GM12872 (cell line): ENCODE measurements around the gene XRN1.

Source experiments
- CTCF ChIP-seq: IDR thresholded peaks from 3 replicates; pipeline ENCODE4 v1.5.1; 2011; ENCODE audit warnings: low read depth, mild to moderate bottlenecking, low read length, moderate library complexity; ENCODE audit not compliant: insufficient read depth

The XRN1 gene

GRCh38 chr3:142276781-142277180 is 171.1 kb downstream of the XRN1 start:
- no peak for TF ChIP-seq CTCF

DNA sequence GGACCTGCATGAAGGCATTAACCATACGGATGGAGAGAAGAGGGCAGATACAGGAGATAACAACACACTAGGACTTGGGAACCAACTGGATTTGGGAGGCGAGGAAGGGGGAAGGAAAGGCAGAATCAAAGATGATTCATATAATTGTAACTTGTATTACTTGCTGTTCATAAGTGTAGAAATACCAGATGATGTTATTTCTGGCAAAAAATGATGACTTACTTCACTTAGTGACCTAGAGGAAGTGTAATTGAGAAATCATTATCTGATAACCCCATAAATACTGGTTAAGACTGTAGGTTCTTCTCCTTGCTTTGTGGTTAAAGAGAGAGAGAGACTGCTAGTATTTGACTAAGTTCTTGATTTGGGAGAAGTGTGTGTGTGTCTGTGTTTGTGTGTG is 172.0 kb downstream of the XRN1 start:
- no peak for TF ChIP-seq CTCF

DNA sequence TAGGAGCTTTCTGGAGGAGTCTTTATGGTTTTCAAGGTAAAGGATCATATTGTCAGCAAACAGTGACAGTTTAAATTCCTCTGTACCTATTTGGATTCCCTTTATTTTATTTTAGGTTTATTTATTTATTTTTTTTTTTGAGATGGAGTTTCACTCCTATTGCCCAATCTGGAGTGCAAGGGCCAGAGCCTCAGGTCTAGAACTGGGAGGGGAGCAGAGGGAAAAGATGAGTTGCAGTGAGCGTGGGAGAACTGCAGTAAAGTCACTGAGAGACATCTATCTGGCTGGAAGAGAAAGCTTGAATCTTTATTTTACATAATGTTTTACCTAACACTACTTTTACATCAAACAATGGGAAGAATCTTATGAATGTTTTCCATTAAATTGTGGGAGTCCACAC is 172.9 kb downstream of the XRN1 start:
- no peak for TF ChIP-seq CTCF

GRCh38 chr3:142273501-142273900 is 174.3 kb downstream of the XRN1 start:
- TF ChIP-seq CTCF = no peak

GRCh38 chr3:142272200-142272891 is 175.5 kb downstream of the XRN1 start:
- TF ChIP-seq CTCF = no peak

- no peak for TF ChIP-seq CTCF
Measured at GRCh38 chr3:142270407-142270806, 177.4 kb downstream of the XRN1 start.

GRCh38 chr3:142269767-142270166 is 178.1 kb downstream of the XRN1 start:
- no peak for TF ChIP-seq CTCF
